Urinary bladder (tissue), 4 donors: Measurements from ENCODE around the gene ZNF792. TPM values are rescaled to one million over a fixed set of nuclear protein-coding genes. Genes with fewer than 3 reads are reported as not detected.

ENCODE experiments used
- DNase-seq: peaks from one replicate; pipeline ENCODE4 v3.0.0-alpha.2; 2015; ENCODE audit errors: extremely low spot score
- H3K27ac ChIP-seq: one replicate; pipeline ENCODE4 v1.5.1; 2013; ENCODE audit warnings: low read depth, mild to moderate bottlenecking, moderate library complexity
- H3K36me3 ChIP-seq: one replicate; pipeline ENCODE4 v1.6.1; 2013; ENCODE audit warnings: mild to moderate bottlenecking, moderate library complexity; ENCODE audit not compliant: insufficient read depth
- H3K4me1 ChIP-seq: one replicate; pipeline ENCODE4 v1.6.1; 2013; ENCODE audit warnings: mild to moderate bottlenecking, moderate library complexity; ENCODE audit not compliant: insufficient read depth
- H3K4me3 ChIP-seq: one replicate; pipeline ENCODE4 v1.5.1; 2013; ENCODE audit warnings: low read depth, low read length
- WGBS: extraction: QIAGEN DNeasy Blood & Tissue Kit; methylation state at CpG from one replicate; pipeline ENCODE4 v1.1.7; 2013; 5-methylcytosine and 5-hydroxymethylcytosine counted together
- polyA plus RNA-seq: library from polyadenylated mRNA; stranded (reverse); fragments of 200-250 nt; gene quantifications from one replicate; pipeline ENCODE4 v1.2.3, GENCODE V29; 2013
- total RNA-seq: library from RNA; depleted of rRNA; stranded (reverse); fragments of >200 nt; gene quantifications from one replicate; pipeline ENCODE4 v1.2.3, GENCODE V29; 2014
- donor health status: healthy with polysubstance abuse.
- donor health status: healthy.

Gene ZNF792
- total and polyA plus RNA-seq, 2 donors: 3.9 to 12.5 TPM

DNA sequence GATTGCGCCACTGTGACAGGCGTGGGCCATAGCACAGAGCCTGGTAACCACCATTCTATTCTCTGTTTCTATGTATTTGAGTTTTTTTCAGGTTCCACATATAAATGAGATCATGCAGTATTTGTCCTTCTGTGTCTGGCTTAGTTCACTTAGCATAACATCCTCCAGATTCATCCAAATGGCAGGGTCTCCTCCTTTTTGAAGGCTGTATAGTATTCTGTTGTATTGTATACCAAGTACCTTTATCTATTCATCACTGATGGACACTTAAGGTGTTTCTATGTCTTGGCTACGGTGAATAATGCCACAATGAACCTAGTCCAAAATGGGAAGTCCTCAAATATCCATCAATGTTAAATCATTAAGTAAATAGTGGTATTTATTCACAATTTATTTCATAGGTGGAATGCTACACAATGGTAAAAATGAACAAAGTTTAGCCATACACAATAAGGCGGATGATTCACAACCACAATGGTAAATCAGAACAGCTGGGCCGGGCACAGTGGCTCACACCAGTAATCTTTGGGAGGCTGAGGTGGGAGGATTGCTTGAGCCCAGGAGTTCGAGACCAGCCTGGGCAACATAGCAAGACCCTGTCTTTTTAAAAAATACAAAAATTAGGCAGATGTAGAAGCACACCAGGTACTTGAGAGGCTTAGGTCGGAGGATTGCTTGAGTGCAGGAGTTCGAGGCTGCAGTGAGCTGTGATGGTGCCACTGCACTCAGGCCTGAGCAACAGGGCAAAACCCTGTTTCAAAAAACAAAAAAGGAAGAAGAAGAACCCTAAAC, 27.7 kb upstream of the ZNF792 start:
- no peak for DNase-seq
- Histone ChIP-seq H3K4me3 (no peak overlapping the region), H3K27ac (no peak overlapping the region), H3K36me3 (no peaks in the 10 kb centered on the region), H3K4me1 (no peaks in the 10 kb centered on the region)
- whole genome bisulfite sequencing: 93% methylated on average over 8 of the region's 8 CpGs

DNA sequence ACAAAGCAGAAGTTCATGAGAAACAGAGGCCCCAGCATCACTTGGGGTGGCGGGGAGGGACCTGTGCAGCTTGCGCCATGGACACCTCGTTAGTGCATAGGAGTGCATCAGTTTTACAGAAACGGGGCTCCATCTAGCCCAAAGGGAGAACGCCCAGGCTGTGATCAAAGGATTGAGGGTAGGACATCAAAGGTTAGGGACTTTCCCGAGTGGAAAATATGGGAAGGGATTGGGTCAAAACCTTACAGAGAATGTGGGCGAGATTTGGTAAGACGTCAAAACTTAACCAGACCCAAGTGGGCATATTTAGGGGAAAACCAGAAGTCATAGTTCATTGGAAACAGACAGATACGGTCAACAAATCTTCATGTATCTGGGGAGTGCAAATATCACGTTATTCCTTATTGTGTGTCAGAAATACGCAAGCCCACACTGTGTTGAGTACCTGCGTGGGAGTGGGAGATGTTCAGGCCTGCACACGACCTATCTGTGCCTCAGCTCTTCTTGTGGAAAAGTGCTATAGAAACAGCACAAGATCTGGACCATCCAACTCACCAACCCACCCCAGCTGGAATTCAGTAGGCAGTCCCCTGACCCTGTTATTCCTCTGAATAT, 26.7 kb upstream of the ZNF792 start:
- H3K36me3 ChIP-seq: no peaks in the 10 kb centered on the region
- H3K27ac ChIP-seq: no peak overlapping the region
- no peak for DNase-seq
- WGBS: 86% methylated on average over 13 of the region's 13 CpGs
- no peaks in the 10 kb centered on the region for H3K4me1 ChIP-seq
- H3K4me3 ChIP-seq: no peak overlapping the region

DNA sequence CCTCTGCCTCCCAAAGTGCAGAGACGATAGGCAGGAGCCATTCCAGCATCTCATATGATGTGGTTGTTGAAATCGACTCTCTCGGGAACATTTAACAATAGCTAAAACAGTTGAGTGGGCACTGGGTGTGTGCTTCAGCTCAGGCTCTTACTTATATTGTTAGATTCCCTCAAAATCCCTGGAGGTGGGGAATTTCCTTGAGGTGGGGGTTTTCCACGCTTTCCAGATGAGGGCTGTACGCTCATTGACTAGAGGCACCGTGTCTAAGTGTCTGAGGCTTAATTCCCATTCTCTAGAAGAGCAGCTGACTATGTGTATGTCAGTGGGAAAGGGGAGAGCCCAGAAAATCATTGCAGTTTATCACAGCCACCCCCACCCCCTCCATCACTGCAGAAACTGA, 25.3 kb upstream of the ZNF792 start:
- WGBS: 72% methylated on average over 6 of the region's 6 CpGs
- DNase-seq: no peak

DNA sequence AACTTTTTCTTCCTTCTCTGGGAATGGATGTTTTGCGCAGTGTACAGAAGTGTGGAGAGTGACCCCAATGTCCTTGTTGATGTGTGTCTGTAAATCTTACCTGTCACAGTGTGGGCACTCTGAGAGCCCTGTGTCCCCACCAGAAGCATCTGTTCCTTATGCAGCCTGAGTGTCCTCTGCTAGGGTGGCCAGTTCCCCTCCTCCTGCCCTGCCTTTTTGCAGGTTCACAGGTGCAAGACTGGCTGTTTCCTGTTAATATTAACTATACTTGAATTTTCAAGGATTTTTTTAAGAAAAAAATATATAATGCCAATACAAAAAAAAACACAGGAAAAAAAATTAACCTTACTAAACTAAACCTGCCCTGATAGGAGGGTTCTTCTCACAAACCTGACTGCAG, 24.1 kb upstream of the ZNF792 start:
- H3K4me1 ChIP-seq: no peaks in the 10 kb centered on the region
- WGBS: 100% methylated on average over 1 of the region's 1 CpG
- H3K27ac ChIP-seq: no peak overlapping the region
- no peak for DNase-seq
- no peak overlapping the region for H3K4me3 ChIP-seq
- no peaks in the 10 kb centered on the region for H3K36me3 ChIP-seq

More for the DNA sequence above, 25.3 kb upstream of the ZNF792 start:
- H3K36me3 ChIP-seq: no peaks in the 10 kb centered on the region
- no peak overlapping the region for H3K4me3 ChIP-seq
- no peak overlapping the region for H3K27ac ChIP-seq
- no peaks in the 10 kb centered on the region for H3K4me1 ChIP-seq

DNA sequence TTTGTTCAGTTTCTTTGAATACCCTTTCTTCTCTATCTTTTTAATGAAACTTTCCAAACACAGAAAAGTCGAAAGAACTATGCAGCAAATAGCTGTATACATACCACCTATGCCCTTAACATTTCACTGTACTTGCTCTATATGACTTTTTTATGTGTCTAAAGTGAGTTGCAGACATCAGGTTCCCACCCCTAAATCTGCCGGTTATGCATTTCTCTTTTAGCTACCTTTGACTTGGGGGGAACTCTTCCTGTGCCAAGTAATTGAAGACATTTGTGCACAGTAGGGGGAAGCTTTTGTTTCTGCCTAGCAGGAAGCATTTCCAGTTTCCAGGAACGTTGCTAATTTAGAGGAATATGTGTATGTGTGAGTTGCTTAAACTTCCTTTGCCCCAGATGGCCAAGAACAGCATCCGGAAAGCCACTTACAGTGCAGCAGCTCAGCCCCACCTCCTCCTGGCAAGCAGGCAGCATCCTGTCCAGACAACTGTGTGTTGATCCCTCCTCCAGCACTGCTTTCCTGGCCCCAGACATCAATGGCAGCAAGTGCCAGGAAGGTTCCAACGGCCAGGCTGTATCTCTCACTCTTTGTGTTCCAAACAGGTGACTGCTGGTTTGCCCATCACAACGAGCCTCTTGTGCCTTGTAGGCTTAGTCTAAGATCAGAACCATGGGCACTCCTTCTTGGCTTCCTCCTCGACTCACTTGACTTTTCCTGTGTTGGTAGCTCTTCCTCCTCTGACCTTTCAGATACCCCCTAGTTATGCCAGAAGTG, 21.4 kb upstream of the ZNF792 start:
- WGBS: 19% methylated on average over 7 of the region's 7 CpGs
- H3K36me3 ChIP-seq: no peaks in the 10 kb centered on the region
- no peak for DNase-seq
- no peak overlapping the region for H3K4me3 ChIP-seq
- no peaks in the 10 kb centered on the region for H3K4me1 ChIP-seq
- no peak overlapping the region for H3K27ac ChIP-seq

DNA sequence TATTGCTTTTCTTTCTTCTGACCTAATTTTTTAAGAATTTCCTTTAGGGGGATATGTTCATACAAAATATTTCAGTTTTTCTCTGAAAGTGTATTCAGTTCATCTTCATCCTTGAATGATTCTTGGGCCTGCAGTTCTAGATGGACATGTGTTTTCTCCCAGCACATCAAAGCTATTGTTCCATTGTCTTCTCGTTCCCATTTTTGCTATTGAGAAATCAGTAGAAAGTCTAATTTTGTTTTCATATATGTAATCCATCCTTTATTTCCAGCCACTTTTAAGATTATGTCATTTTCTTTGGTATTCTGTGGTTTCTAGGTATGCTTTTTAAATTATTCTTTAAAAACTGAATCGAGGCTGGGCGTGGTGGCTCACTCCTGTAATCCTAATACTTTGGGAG, 20.3 kb upstream of the ZNF792 start:
- WGBS: 88% methylated on average over 3 of the region's 3 CpGs

DNA sequence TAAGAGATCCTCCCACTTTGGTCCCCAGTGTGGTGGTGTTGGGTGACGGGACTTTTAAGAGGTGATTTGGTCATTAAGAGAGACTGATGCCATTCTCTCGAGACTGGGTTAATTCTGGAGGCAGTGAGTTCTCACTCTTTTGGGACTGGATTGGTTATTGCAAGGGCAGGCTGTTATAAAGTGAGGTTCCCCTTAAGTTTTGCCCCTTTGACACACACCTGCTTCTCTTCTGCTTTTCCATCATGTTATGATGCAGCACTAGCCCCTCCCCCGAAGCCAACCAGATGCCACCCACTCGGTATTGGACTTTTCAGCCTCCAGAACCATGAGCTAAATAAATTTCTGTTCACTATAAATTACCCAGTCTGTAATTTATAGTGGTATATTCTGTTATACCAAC, 19.8 kb upstream of the ZNF792 start:
- 78% methylated on average over 4 of the region's 4 CpGs for WGBS
- Histone ChIP-seq H3K4me3 (no peak overlapping the region), H3K36me3 (no peaks in the 10 kb centered on the region), H3K4me1 (no peaks in the 10 kb centered on the region), H3K27ac (no peak overlapping the region)
- DNase-seq: no peak

More for the DNA sequence above, 20.3 kb upstream of the ZNF792 start:
- no peak for DNase-seq
- no peak overlapping the region for H3K4me3 ChIP-seq
- no peaks in the 10 kb centered on the region for H3K4me1 ChIP-seq
- H3K27ac ChIP-seq: no peak overlapping the region
- no peaks in the 10 kb centered on the region for H3K36me3 ChIP-seq

DNA sequence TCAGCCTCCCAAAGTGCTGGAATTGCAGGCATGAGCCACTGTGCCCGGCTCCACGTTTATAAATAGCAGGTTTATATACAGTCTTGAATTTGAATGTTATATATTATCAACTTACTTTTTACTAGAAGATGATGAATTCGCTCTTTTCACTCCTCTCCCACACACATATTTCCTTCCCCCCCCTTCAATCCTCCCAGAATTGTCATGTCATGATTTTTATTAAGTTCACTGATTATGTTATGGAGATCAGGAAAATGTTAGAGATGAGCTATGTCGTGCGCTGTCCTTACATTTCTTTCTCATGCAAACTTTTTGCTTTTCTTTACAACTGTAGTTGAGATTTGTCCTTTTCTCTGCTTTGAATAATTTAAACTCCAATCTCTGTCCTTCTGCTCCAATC, 18.2 kb upstream of the ZNF792 start:
- no peak overlapping the region for H3K4me3 ChIP-seq
- WGBS: 56% methylated on average over 5 of the region's 5 CpGs
- DNase-seq: no peak
- no peak overlapping the region for H3K27ac ChIP-seq
- no peaks in the 10 kb centered on the region for H3K36me3 ChIP-seq
- H3K4me1 ChIP-seq: no peaks in the 10 kb centered on the region

DNA sequence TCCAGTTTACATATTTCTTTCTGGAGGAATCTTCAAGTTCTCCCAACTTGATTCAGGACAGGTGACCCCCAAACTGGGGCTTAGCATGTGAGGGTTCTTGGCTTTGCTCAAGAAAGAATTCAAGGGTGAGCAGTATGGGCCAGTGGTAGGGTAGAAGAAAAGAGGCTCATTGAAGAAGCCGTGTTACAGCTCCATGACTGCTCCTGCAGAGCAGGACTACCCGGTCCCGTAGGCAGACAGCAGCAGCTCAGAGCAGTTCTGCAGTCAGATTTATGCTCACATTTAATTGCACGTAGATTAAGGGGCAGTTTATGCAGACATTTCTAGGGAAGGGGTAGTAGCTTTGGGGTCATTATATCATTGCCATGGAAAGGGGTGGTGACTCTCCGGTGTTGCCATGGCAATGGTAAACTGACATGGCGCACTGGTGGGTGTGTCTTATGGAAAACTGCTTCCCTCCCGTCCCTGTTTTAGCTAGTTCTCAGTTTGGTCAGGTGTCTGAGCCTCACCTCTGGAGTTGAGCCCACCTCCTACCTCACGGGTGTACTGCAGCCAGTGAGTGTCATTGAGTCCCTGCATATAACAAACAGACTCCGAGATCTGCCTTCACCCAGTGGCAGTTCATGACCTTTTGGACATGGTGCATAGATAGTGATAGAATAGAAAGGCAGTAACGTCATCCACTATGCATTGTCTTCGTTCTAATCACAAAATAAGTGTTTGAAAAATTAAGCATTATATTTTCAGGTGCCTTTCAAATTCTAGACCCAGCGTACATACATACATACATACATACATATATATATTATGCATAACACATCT, 16.0 kb upstream of the ZNF792 start:
- DNase-seq: no peak
- no peak overlapping the region for H3K4me3 ChIP-seq
- no peaks in the 10 kb centered on the region for H3K36me3 ChIP-seq
- 79% methylated on average over 12 of the region's 12 CpGs for WGBS
- no peak overlapping the region for H3K27ac ChIP-seq
- no peaks in the 10 kb centered on the region for H3K4me1 ChIP-seq

DNA sequence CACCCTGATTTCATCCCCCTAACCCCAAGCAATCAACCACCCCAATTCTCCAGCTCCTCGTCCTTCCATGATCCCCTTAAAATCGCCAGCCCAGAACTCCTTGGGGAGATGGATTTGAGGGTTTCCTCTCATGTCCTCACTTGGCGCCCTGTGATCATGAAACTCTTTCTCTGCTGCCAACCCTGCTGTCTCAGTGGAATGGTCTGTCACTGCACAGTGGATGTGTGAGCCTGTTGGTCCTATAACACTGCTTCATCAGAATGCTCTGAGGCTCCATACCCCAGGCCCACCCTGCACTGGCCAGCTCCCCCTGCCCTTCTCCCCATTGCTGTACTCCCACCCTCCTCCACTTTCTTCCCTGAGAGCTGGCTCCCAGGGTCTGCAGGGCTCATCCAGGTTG, 12.6 kb upstream of the ZNF792 start:
- H3K4me3 ChIP-seq: no peak overlapping the region
- WGBS: 88% methylated on average over 3 of the region's 3 CpGs
- no peak for DNase-seq
- H3K27ac ChIP-seq: no peak overlapping the region
- H3K36me3 ChIP-seq: no peaks in the 10 kb centered on the region
- no peaks in the 10 kb centered on the region for H3K4me1 ChIP-seq

DNA sequence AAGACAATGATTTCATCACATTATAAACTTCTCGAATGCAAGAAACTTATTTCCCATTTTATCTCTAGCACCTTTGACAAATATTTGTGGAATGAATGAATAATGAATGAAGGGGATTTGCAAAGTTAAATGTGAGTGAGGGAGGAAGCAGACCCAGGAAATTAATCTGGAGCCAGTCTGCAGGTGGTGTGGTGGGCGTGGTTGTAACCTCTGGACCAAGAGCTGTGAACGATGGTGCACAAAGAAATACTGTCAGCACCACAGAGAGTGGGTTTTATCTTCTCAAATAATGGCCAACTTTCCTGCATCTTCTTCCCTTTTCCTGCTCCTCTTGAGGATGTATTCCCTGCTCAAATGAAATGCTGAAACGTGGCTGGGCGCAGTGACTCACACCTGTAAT, 11.0 kb upstream of the ZNF792 start:
- no peak overlapping the region for H3K27ac ChIP-seq
- 66% methylated on average over 5 of the region's 5 CpGs for WGBS
- no peak for DNase-seq
- no peak overlapping the region for H3K4me3 ChIP-seq
- H3K4me1 ChIP-seq: no peaks in the 10 kb centered on the region
- no peaks in the 10 kb centered on the region for H3K36me3 ChIP-seq

DNA sequence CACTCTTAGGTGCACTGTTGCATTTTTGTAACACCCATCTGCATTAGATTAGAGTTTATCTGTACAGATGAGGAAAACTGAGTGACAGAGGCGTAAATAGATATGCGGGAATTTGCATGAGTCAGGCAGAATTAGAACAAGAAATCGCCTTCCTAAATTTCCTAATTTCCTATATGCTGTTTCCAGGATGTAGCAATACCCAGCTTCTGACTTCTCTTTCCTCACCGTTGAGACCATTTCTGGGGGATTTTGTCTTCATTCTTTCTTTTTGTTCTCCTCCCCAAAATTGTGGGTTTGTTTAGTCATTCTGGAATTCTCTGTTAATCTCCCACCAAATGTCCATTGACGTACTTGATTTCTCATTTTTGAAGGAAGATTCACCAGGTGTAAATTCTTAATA, 10.6 kb upstream of the ZNF792 start:
- Histone ChIP-seq H3K4me1 (no peaks in the 10 kb centered on the region), H3K27ac (no peak overlapping the region), H3K36me3 (no peaks in the 10 kb centered on the region), H3K4me3 (no peak overlapping the region)
- 70% methylated on average over 5 of the region's 5 CpGs for WGBS
- DNase-seq: no peak

DNA sequence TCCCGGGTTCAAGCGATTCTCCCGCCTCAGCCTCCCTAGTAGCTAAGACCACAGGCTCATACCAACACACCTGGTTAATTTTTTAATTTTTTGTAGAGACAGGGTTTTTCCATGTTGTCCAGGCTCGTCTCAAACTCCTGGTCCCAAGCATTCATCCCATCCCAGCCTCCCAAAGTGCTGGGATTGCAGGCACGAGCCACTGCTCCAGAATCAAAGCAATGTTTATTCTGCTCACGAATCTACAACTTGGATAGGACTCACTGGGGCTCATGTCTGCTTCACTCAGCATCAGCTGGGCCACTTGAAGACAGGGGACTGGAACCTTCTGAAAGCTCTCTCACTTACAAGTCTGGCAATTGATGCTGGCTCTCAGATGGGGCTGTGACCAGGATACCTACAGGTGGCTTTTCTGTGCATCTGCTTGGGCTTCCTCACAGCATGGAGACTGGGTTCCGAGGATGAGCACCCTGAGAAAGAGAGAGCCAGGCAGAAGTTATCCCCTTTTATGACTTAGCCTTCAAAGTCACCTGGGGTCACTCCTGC, 8.2 kb upstream of the ZNF792 start:
- Histone ChIP-seq H3K4me1 (no peaks in the 10 kb centered on the region), H3K4me3 (no peak overlapping the region), H3K27ac (no peak overlapping the region), H3K36me3 (no peaks in the 10 kb centered on the region)
- 78% methylated on average over 7 of the region's 7 CpGs for WGBS
- no peak for DNase-seq
